Mucosa of gallbladder (tissue), 1 donor: ENCODE data around the gene SBNO2. TPM values are rescaled to one million over a fixed set of nuclear protein-coding genes. Genes with fewer than 3 reads are reported as not detected.

Experiments
- DNase-seq: peaks from one replicate; pipeline ENCODE4 v3.0.0-alpha.2; 2020; ENCODE audit warnings: low spot score
- total RNA-seq: library from RNA; stranded (reverse); gene quantifications from one replicate; pipeline ENCODE4 v1.2.1, GENCODE V29; 2021
- donor health status: DM: no; HTN: no; CAD: no.

The SBNO2 gene
- total RNA-seq, 1 donor from 2014 or later: 64.1 TPM

GRCh38 chr19:1063030-1063908, 110.8 kb downstream of the SBNO2 start:
- DNase-seq: no peak

GRCh38 chr19:1062387-1063029, 111.6 kb downstream of the SBNO2 start:
- no peak for DNase-seq

- DNase-seq: no peak
Measured at GRCh38 chr19:1061987-1062386, 112.1 kb downstream of the SBNO2 start.

GRCh38 chr19:1060689-1061088, 113.4 kb downstream of the SBNO2 start:
- DNase-seq: no peak

- DNase-seq: no peak
Measured at GRCh38 chr19:1058112-1058511, 116.0 kb downstream of the SBNO2 start.

Other genes starting within 250 kb of the SBNO2 start
- gene ARID3A, start 248.2 kb downstream of the SBNO2 start, total RNA-seq: 7.0 TPM
- gene WDR18, start 189.9 kb downstream of the SBNO2 start, total RNA-seq: 52.5 TPM
- 0.06 TPM for gene GRIN3B, start 173.8 kb downstream of the SBNO2 start, total RNA-seq
- gene TMEM259, start 153.1 kb downstream of the SBNO2 start, total RNA-seq: 182 TPM
- gene RNU6-2, start 152.7 kb downstream of the SBNO2 start, total RNA-seq: not detected
- gene CNN2, start 147.7 kb downstream of the SBNO2 start, total RNA-seq: 104 TPM
- gene ABCA7, start 134.2 kb downstream of the SBNO2 start, total RNA-seq: 49.0 TPM
- 42.4 TPM for gene ARHGAP45, start 107.1 kb downstream of the SBNO2 start, total RNA-seq
- gene POLR2E, start 78.9 kb downstream of the SBNO2 start, total RNA-seq: 137 TPM
- gene GPX4, start 70.3 kb downstream of the SBNO2 start, total RNA-seq: 294 TPM
- gene STK11, start 31.5 kb upstream of the SBNO2 start, total RNA-seq: 72.2 TPM
- 1.1 TPM for gene CBARP, start 63.7 kb upstream of the SBNO2 start, total RNA-seq
- 213 TPM for gene ATP5F1D, start 67.5 kb upstream of the SBNO2 start, total RNA-seq
- 127 TPM for gene MIDN, start 74.3 kb upstream of the SBNO2 start, total RNA-seq
- gene CIRBP, start 95.1 kb upstream of the SBNO2 start, total RNA-seq: 382 TPM
- 57.6 TPM for gene FAM174C, start 101.3 kb upstream of the SBNO2 start, total RNA-seq
- 8.4 TPM for gene EFNA2, start 111.6 kb upstream of the SBNO2 start, total RNA-seq
- 121 TPM for gene NDUFS7, start 209.6 kb upstream of the SBNO2 start, total RNA-seq
- gene GAMT, start 227.3 kb upstream of the SBNO2 start, total RNA-seq: 27.9 TPM
- gene DAZAP1, start 233.3 kb upstream of the SBNO2 start, total RNA-seq: 77.7 TPM